Measurements from ENCODE around the gene MEGF11. TPM values are rescaled to one million over a fixed set of nuclear protein-coding genes. Genes with fewer than 3 reads are reported as not detected.

MEGF11 gene
- total RNA-seq, 1 experiment from 2014 or later: 0.09 TPM

- TF ChIP-seq CTCF (IDR thresholded peaks at IDR 0.05; ENCODE audit: unreplicated experiment): no peak
- DNase-seq: no peak
- Mint-ChIP-seq H3K4me1 (ENCODE audit: low read depth, unreplicated experiment) (peaks cover 19% of the 10 kb centered on the region), H3K36me3 (ENCODE audit: insufficient read depth, unreplicated experiment) (peaks cover 10% of the 10 kb centered on the region), H3K4me3 (ENCODE audit: low read depth, unreplicated experiment) (no peak overlapping the region), H3K27ac (ENCODE audit: unreplicated experiment) (no peak overlapping the region), H3K9me3 (ENCODE audit: low read depth, unreplicated experiment) (no peaks in the 10 kb centered on the region), H3K27me3 (ENCODE audit: unreplicated experiment) (no peaks in the 10 kb centered on the region)
- CTCF ChIA-PET: interaction anchor here (0.6 to 1.2 kb wide), 2 partner anchors 36 to 234 kb away, joined by 3 to 4 read pairs; no protein-coding TSS in a partner anchor
- BruUV-seq (replicated peaks): no TSS peak
- intact Hi-C loops (cut with micrococcal nuclease; ENCODE audit: unreplicated experiment): loop anchor here (5.0 to 10.0 kb wide), 2 partner anchors 306 to 383 kb away; no protein-coding TSS in a partner anchor
Observed at GRCh38 chr15:66288093-66288492, 34.5 kb upstream of the MEGF11 start.

GRCh38 chr15:66287461-66288057, 34.0 kb upstream of the MEGF11 start:
- no peak for DNase-seq
- peak; percentile 58 for TF ChIP-seq CTCF (IDR thresholded peaks at IDR 0.05; ENCODE audit: unreplicated experiment)
- Mint-ChIP-seq H3K4me3 (ENCODE audit: low read depth, unreplicated experiment) (no peak overlapping the region), H3K9me3 (ENCODE audit: low read depth, unreplicated experiment) (no peaks in the 10 kb centered on the region), H3K27ac (ENCODE audit: unreplicated experiment) (no peak overlapping the region), H3K4me1 (ENCODE audit: low read depth, unreplicated experiment) (peaks cover 16% of the 10 kb centered on the region), H3K36me3 (ENCODE audit: insufficient read depth, unreplicated experiment) (peaks cover 5% of the 10 kb centered on the region), H3K27me3 (ENCODE audit: unreplicated experiment) (no peaks in the 10 kb centered on the region)
- CTCF ChIA-PET: no interaction called here
- BruUV-seq (replicated peaks): no TSS peak
- intact Hi-C loops (cut with micrococcal nuclease; ENCODE audit: unreplicated experiment): loop anchor here (5.0 to 10.0 kb wide), 2 partner anchors 305 to 383 kb away; no protein-coding TSS in a partner anchor

GRCh38 chr15:66285533-66286280, 32.2 kb upstream of the MEGF11 start:
- no TSS peak for BruUV-seq (replicated peaks)
- intact Hi-C loops (cut with micrococcal nuclease; ENCODE audit: unreplicated experiment): loop anchor here (5.0 to 10.0 kb wide), 2 partner anchors 303 to 381 kb away; no protein-coding TSS in a partner anchor
- Mint-ChIP-seq H3K27me3 (ENCODE audit: unreplicated experiment) (peaks cover 17% of the 10 kb centered on the region), H3K27ac (ENCODE audit: unreplicated experiment) (no peak overlapping the region), H3K9me3 (ENCODE audit: low read depth, unreplicated experiment) (no peaks in the 10 kb centered on the region), H3K4me3 (ENCODE audit: low read depth, unreplicated experiment) (no peak overlapping the region), H3K4me1 (ENCODE audit: low read depth, unreplicated experiment) (peaks cover 9% of the 10 kb centered on the region), H3K36me3 (ENCODE audit: insufficient read depth, unreplicated experiment) (no peaks in the 10 kb centered on the region)
- CTCF ChIA-PET: interaction anchor here (0.6 to 0.8 kb wide), 2 partner anchors 16 to 448 kb away, joined by 5 read pairs; no protein-coding TSS in a partner anchor
- TF ChIP-seq CTCF (IDR thresholded peaks at IDR 0.05; ENCODE audit: unreplicated experiment): no peak
- DNase-seq: no peak

- BruUV-seq (replicated peaks): no TSS peak
- CTCF ChIA-PET: no interaction called here
- intact Hi-C loops (cut with micrococcal nuclease; ENCODE audit: unreplicated experiment): loop anchor here (10.0 kb wide), 1 partner anchor 379 kb away; no protein-coding TSS in a partner anchor
- no peak overlapping the region for H3K27ac Mint-ChIP-seq (ENCODE audit: unreplicated experiment)
- H3K9me3 Mint-ChIP-seq (ENCODE audit: low read depth, unreplicated experiment): no peaks in the 10 kb centered on the region
- no peak overlapping the region for H3K4me3 Mint-ChIP-seq (ENCODE audit: low read depth, unreplicated experiment)
- no peaks in the 10 kb centered on the region for H3K36me3 Mint-ChIP-seq (ENCODE audit: insufficient read depth, unreplicated experiment)
- DNase-seq: no peak
- no peaks in the 10 kb centered on the region for H3K4me1 Mint-ChIP-seq (ENCODE audit: low read depth, unreplicated experiment)
- peaks cover 31% of the 10 kb centered on the region for H3K27me3 Mint-ChIP-seq (ENCODE audit: unreplicated experiment)
- TF ChIP-seq CTCF (IDR thresholded peaks at IDR 0.05; ENCODE audit: unreplicated experiment): no peak
Observed at GRCh38 chr15:66284271-66284670, 30.7 kb upstream of the MEGF11 start.
